ENCODE results near the gene BAX. TPM values are rescaled to one million over a fixed set of nuclear protein-coding genes. Genes with fewer than 3 reads are reported as not detected.

Gene BAX
- total and polyA plus RNA-seq, 9 of the 15 experiments (the other 6 are each of a cell fraction or from before 2014, with no cell fraction given) = 3.2 to 95.4 (median 44.5) TPM

GRCh38 chr19:48965806-48966540, 11.3 kb downstream of the BAX start (continued):
- no peak for TF ChIP-seq RERE (CRISPR knock-in tag; IDR thresholded peaks at IDR 0.05; ENCODE audit: borderline replicate concordance)
- no peak for TF ChIP-seq JUND (IDR thresholded peaks at IDR 0.05; ENCODE audit: borderline replicate concordance, low read depth, low read length)
- no peak for TF ChIP-seq JUND (tag; IDR thresholded peaks at IDR 0.05; ENCODE audit: borderline replicate concordance, low read depth, low read length)
- no peak for TF ChIP-seq MEIS2 (IDR thresholded peaks at IDR 0.05; ENCODE audit: partially characterized antibody)
- TF ChIP-seq MXI1 (IDR thresholded peaks at IDR 0.05; ENCODE audit: low read depth, low read length) = peak; percentile 6; the same call in 1 of the 2 replicates
- no peak; the same call in 1 of the 2 replicates for TF ChIP-seq ZFX (CRISPR knock-in tag; IDR thresholded peaks at IDR 0.05)
- no peak for TF ChIP-seq ESRRA (IDR thresholded peaks at IDR 0.05; ENCODE audit: borderline replicate concordance, low read depth)
- no peak for TF ChIP-seq PBX2 (CRISPR knock-in tag; IDR thresholded peaks at IDR 0.05; ENCODE audit: low read depth)
- no peak for TF ChIP-seq PBX2 (tag; conservative IDR thresholded peaks at IDR 0.05; ENCODE audit: low read depth)
- TF ChIP-seq NR3C1 (CRISPR knock-in tag; IDR thresholded peaks at IDR 0.05) = no peak
- TF ChIP-seq THRB (CRISPR knock-in tag; conservative IDR thresholded peaks at IDR 0.05) = no peak
- no peak for TF ChIP-seq SMARCC2 (IDR thresholded peaks at IDR 0.05; ENCODE audit: low read depth)
- no peak for TF ChIP-seq STAT5B (CRISPR knock-in tag; IDR thresholded peaks at IDR 0.05)
- peak; percentile 49; the same call in 1 of the 2 replicates for TF ChIP-seq ERF (CRISPR knock-in tag; IDR thresholded peaks at IDR 0.05)
- peak; percentile 63; the same call in 1 of the 2 replicates for TF ChIP-seq CHAMP1 (IDR thresholded peaks at IDR 0.05)
